ENCODE data around the gene TRAK1. TPM values are rescaled to one million over a fixed set of nuclear protein-coding genes. Genes with fewer than 3 reads are reported as not detected.
"Not testable (repeated sequence)": the region's sequence is repeated elsewhere in the genome, so short reads cannot be mapped to it uniquely, and the experiment has no call there.

The TRAK1 gene
- 19.2 TPM for polyA plus RNA-seq (2012; ENCODE audit: insufficient read depth, insufficient read length, low read depth)

GRCh38 chr3:42090973-42091731 is at the start of gene TRAK1:
Gene TRAK1 (plus strand): TSS chr3:42091357. CDS start chr3:42091470, 113 bp downstream.
- no peak for TF ChIP-seq CTCF (IDR thresholded peaks at IDR 0.05; ENCODE audit: low read depth, low read length)
- H3K4me3 ChIP-seq (ENCODE audit: low read depth, low read length): no peak within 1 kb of the TSS
- no peaks in the 10 kb centered on the region for H3K27me3 ChIP-seq
- H3K36me3 ChIP-seq: no peaks in the 10 kb centered on the region
- no peak for DNase-seq
- no peaks in the 10 kb centered on the region for H3K4me1 ChIP-seq
- H3K9me3 ChIP-seq: no peaks in the 10 kb centered on the region

GRCh38 chr3:42042747-42043098 is 48.4 kb upstream of the TRAK1 start:
- H3K4me3 ChIP-seq (ENCODE audit: low read depth, low read length): peak overlapping the region; percentile 33
- no peaks in the 10 kb centered on the region for H3K27me3 ChIP-seq
- H3K36me3 ChIP-seq: no peaks in the 10 kb centered on the region
- H3K4me1 ChIP-seq: peaks cover 3% of the 10 kb centered on the region; the same call in 1 of the 2 replicates
- H3K9me3 ChIP-seq: no peaks in the 10 kb centered on the region
- no peak for DNase-seq
- TF ChIP-seq CTCF (IDR thresholded peaks at IDR 0.05; ENCODE audit: low read depth, low read length): no peak

GRCh38 chr3:42043099-42043813 is 47.9 kb upstream of the TRAK1 start:
- Histone ChIP-seq H3K4me3 (ENCODE audit: low read depth, low read length) (peak overlapping the region; percentile 33), H3K4me1 (peaks cover 3% of the 10 kb centered on the region; the same call in 1 of the 2 replicates)
- peak; percentile 85 for DNase-seq

GRCh38 chr3:42045708-42046243 is 45.4 kb upstream of the TRAK1 start:
- DNase-seq: no peak
- no peak for TF ChIP-seq CTCF (IDR thresholded peaks at IDR 0.05; ENCODE audit: low read depth, low read length)
- Histone ChIP-seq H3K4me1 (peaks cover 3% of the 10 kb centered on the region; the same call in 1 of the 2 replicates), H3K36me3 (no peaks in the 10 kb centered on the region), H3K9me3 (no peaks in the 10 kb centered on the region), H3K27me3 (no peaks in the 10 kb centered on the region), H3K4me3 (ENCODE audit: low read depth, low read length) (no peak overlapping the region)

More at GRCh38 chr3:42043099-42043813, 47.9 kb upstream of the TRAK1 start:
- Histone ChIP-seq H3K36me3 (no peaks in the 10 kb centered on the region), H3K27me3 (no peaks in the 10 kb centered on the region), H3K9me3 (no peaks in the 10 kb centered on the region)
- no peak for TF ChIP-seq CTCF (IDR thresholded peaks at IDR 0.05; ENCODE audit: low read depth, low read length)

GRCh38 chr3:42048526-42048925 is 42.6 kb upstream of the TRAK1 start:
- not testable (repeated sequence) for H3K9me3 ChIP-seq; H3K4me3 ChIP-seq (ENCODE audit: low read depth, low read length); DNase-seq; H3K27me3 ChIP-seq; H3K36me3 ChIP-seq; H3K4me1 ChIP-seq

GRCh38 chr3:42050126-42050525 is 41.0 kb upstream of the TRAK1 start:
- Histone ChIP-seq H3K27me3 (no peaks in the 10 kb centered on the region), H3K4me1 (no peaks in the 10 kb centered on the region), H3K36me3 (no peaks in the 10 kb centered on the region), H3K4me3 (ENCODE audit: low read depth, low read length) (no peak overlapping the region), H3K9me3 (no peaks in the 10 kb centered on the region)
- DNase-seq: no peak
- TF ChIP-seq CTCF (IDR thresholded peaks at IDR 0.05; ENCODE audit: low read depth, low read length): no peak
